DLD1 (cell line): ENCODE measurements around the gene CDH6.
"Not testable (repeated sequence)": the region's sequence is repeated elsewhere in the genome, so short reads cannot be mapped to it uniquely, and the experiment has no call there.

Experiments used
- in situ Hi-C: cut with HindIII; loops from 2 replicates; pipeline ENCODE4 v1.10.0; 2017; ENCODE audit warnings: low sequenced_read_pairs

The CDH6 gene

GRCh38 chr5:31322946-31323345 lies 129.5 kb downstream of the CDH6 start:
- in situ Hi-C loops: no loop called here

GRCh38 chr5:31324842-31325241 lies 131.4 kb downstream of the CDH6 start:
- in situ Hi-C loops: no loop called here

DNA sequence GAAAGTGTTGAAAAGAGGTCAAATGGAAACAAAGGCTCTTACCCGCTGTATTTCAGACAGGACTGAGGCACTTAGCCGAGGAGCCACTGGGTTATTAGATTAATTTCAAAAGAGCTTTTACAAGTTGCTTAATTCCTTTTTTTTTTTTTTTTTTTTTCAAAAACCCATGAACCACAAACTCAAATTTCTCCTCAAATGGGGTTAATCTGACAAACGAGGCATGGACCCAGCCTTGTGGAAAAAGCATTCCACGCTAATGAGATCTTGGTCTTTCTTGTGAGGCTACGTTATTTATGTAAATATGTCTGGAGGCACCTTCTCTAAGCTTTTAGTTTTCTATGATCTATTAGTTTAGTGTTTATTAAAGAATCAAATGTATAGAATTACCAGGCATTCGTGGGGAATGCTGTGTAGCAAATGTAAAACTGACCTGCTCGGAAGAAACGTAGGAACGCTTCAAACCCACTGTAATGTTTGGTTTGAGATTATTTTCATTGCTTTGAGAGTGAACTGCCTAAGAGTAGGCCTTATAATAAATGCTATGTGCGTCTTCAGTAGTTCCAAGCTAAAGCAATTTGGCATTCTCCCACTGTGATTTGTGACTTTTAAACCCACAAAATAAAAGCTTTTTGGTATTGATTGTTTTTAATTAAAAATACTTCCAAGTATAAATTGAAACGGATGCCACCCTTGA lies 134.7 kb downstream of the CDH6 start:
- in situ Hi-C loops: no loop called here

- in situ Hi-C loops: no loop called here
These were observed 136.2 kb downstream of the CDH6 start for GRCh38 chr5:31329715-31330114.

GRCh38 chr5:31332160-31332559 lies 138.7 kb downstream of the CDH6 start:
- in situ Hi-C loops: no loop called here

DNA sequence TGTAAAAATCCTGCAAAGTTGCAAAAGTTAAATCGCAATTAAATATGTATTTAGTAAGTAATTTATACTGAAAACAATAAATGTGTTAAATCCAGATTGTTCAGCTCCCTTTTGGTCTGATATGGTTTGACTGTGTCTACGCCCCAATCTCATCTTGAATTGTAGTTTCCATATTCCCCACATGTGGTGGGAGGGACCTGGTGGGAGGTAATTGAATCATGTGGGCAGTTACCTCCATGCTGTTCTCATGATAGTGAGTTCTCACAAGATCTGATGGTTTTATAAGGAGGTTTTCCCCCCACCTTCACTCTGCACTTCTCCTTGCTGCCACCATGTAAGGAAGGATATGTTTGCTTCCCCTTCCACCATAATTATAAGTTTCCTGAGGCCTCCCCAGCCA lies 140.0 kb downstream of the CDH6 start:
- in situ Hi-C loops: no loop called here

GRCh38 chr5:31334061-31334860 lies 140.8 kb downstream of the CDH6 start:
- in situ Hi-C loops: no loop called here

DNA sequence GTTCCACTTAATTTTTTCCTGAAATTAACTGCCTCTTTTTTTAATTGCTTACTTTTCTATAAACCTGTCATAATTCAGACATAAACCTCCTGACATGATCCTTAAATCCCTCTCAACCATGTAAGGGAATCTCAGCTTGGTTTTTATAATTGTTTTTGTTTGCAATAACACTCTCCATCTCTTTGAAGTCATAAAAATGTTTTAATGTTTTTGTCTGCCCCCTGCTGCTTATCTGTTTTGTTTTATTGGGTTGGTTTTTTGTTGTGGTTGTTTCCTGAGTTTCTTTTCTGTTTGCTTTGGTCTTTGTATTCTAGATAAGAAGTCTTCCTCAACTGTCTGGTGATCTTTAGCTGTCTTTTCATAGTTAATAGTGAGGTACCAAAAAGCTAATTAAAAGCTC lies 142.0 kb downstream of the CDH6 start:
- in situ Hi-C loops: no loop called here

DNA sequence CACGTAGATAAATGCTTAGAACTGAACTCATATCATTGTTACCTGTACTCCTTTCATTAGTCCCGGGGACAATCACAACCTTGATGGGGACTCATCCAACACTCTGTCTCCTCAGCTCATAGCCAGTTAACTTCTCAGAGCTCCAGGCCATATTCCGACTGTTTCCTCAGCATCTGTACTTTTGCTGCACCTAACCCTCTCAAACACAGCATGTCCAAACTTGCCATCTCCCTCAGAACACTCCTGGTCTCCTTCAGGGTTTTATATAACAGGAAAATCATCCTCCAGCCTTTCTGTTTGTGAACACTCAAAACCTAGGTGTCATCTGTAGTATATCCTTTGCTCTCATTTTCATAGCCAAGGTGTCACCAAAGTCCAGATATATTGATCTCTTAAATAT lies 150.5 kb downstream of the CDH6 start:
- in situ Hi-C loops: no loop called here

GRCh38 chr5:31346896-31347551 lies 153.5 kb downstream of the CDH6 start:
- in situ Hi-C loops: no loop called here

GRCh38 chr5:31347552-31347905 lies 154.0 kb downstream of the CDH6 start:
- in situ Hi-C loops: no loop called here

DNA sequence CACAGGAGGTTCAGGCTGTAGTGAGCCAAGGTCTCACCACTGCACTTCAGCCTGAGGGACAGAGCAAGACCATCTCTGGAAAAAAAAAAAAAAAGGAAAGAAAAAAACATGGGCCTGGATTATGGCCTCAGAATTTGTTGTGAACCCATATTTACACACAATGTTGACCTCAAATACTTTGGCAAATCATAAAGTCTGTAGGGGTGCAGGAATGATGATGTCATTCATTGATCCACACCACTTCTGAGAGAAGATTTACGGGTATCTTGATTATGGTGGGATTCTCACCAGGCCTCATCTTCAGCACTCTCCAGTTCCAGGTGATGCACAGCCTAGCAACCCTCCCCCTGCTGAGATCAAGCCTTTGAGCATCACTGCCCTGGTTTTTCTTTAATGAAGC lies 156.9 kb downstream of the CDH6 start:
- in situ Hi-C loops: no loop called here

DNA sequence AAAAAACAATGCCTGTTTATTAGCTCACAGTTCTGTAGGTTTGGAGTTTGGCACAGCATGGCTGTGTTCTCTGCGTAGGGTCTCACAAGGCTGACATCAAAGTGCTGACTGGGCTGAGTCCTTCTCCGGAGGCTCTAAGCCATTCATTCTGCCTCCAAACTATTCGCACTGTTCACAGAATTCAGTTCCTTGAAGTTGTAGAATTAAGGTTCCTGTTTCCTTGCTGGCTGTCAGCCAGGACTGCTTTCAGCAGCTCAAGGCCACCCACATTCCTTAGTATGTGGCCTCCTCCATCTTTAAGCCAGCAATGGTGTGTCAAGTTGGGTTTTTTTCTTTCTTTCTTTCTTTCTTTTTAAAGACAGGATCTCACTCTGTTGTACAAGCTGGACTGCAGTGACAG lies 161.9 kb downstream of the CDH6 start:
- in situ Hi-C loops: no loop called here

DNA sequence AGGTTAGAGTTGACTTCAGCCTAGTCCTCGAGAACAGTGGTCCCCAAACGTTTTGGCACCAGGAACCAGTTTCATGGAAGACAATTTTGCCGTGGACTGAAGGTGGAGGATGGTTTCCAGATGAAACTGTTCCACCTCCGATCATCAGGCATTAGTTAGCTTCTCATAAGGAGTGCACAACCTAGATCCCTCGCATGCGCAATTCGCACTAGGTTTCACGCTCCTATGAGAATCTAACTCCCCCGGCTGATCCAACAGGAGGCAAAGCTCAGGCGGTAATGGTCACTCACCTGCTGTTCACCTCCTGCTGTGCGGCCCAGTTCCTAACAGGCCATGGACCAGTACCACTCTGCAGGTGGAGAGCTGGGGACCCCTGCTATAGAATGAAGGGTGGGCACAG lies 163.6 kb downstream of the CDH6 start:
- in situ Hi-C loops: no loop called here

GRCh38 chr5:31359839-31360238 lies 166.4 kb downstream of the CDH6 start:
- in situ Hi-C loops: no loop called here

DNA sequence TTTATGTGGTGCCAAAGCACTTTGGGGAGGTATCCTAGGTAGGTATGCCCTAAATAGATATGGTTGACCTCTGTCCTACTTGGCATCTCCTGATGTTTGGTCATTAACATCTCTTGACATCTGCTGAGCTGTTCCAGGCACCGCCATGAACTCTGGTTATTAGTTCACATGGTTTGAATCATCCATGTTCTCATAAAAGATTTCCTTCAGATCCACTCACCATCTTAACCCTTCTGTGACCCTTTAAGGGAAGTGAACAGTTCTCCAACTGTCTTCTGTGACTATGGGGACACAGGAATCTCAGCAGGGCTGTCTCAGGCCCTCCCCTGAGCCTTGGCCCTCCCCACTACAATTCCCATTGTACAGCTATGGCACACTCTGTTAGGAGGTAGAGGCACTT lies 167.7 kb downstream of the CDH6 start:
- in situ Hi-C loops: no loop called here

DNA sequence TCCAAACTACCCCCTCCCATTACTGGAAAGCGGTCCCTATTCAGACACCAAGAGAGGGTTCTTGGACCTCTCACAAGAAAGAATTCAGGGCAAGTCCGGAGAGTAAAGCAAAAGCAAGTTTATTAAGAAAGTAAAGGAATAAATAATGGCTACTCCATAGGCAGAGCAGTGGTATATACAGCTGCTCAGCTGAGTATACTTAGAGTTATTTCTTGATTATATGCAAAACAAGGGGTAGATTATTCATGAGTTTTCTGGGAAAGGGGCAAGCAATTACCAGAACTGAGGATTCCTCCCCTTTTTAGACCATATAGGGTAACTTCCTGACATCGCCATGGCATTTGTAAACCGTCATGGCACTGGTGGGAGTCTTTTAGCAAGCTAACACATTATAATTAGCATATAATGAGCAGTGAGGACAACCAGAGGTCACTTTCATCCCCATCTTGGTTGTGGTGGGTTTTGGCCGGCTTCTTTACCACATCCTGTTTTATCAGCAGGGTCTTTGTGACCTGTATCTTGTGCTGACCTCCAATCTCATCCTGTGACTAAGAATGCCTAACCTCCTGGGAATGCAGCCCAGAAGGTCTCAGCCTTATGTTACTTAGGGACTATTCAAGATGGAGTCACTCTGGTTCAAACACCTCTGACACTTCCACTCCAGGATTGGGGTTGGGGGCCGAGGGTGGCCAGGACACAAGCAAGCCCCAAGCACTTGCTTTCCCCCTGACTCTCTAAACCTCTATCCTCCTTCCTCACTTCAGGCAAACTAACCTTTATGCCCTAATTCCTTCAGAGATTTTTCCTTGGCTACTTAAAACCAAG lies 168.4 kb downstream of the CDH6 start:
- in situ Hi-C loops: not testable (repeated sequence)

DNA sequence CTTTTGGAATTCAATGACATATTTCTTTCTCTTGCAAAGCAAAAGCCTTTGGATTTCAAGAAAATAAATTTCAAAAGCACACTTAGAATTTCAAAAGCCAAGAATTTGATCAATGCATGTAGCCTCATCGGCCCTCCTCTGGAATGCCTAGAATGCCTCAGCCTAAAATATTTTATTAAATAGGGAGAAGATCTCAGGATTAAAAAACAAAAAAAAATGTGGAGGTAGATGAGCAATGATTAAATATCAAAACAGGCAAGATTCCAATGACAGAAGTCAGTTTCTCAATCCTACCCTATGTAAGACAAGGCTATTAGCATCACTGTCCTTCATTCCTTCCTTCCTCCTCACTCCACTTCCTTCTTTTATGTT lies 169.0 kb downstream of the CDH6 start:
- in situ Hi-C loops: no loop called here

- in situ Hi-C loops: no loop called here
These were observed 169.6 kb downstream of the CDH6 start for GRCh38 chr5:31362931-31363568.

- in situ Hi-C loops: no loop called here
These were observed 171.6 kb downstream of the CDH6 start for GRCh38 chr5:31364881-31365636.
